Measurements from ENCODE around the gene RPS19BP1.
"Not testable (repeated sequence)": the region's sequence is repeated elsewhere in the genome, so short reads cannot be mapped to it uniquely, and the experiment has no call there.

The RPS19BP1 gene

GRCh38 chr22:39527481-39527961 lies 5.0 kb downstream of the RPS19BP1 start:
- DNase-seq: no peak

- peak; percentile 58 for DNase-seq
Measured at GRCh38 chr22:39526736-39527171, 5.8 kb downstream of the RPS19BP1 start.

DNA sequence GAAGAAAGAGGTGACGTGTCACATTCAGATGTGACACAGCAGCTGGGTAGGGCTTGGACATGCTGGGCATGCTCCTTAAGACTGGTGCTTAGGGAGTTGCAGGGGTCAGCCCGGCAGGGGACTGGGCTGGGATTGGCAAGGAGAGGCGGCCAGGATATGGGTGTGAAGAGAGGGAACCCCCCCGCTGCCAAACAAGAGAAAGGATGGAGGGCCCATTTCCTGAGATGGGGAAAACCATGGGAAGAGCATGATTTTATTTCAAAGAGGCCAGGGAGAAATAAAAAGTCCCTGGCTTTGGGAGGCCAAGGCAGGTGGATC lies 6.9 kb downstream of the RPS19BP1 start:
- DNase-seq: no peak

- DNase-seq: no peak
Measured at GRCh38 chr22:39524753-39525657, 7.5 kb downstream of the RPS19BP1 start.

GRCh38 chr22:39524089-39524752 lies 8.3 kb downstream of the RPS19BP1 start:
- no peak for DNase-seq

DNA sequence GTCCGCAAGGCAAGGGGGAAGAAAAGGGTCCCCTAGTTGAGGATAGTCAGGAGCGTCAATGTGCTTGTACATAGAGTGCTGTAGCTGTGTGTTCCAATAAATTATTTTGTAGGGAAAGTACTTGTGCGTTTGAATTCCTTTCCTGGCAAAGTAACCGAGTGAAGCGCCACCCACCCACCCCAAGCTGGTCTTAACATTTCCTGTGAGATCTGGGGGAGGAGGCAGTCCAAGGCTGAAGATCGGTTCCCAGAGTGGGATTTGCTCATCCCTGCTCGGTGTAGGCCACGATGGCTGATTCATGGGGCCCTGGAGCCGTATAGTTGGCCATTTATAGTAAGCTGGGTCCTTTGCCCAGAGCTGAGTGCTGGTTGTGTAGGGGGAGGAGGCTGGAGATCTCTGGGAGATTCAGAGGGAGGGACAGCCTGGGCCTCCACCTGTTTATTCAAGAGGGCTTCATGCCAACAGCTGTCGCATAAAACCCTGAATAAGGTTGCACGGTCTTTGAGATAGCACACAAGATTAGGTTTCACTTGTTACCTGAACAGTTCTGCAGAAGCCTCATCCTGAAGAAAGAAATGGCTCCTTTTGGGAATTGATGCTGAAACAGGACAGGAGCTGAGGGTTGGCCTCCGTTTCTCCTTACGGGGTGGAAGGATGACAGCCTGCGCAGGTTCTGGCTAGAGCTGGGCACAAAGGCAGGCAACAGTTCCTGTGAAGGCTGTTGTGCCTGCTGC lies 9.8 kb downstream of the RPS19BP1 start:
- DNase-seq: peak; percentile 42

- DNase-seq: not testable (repeated sequence)
Measured at GRCh38 chr22:39522091-39522490, 10.5 kb downstream of the RPS19BP1 start.

- DNase-seq: peak; percentile 45
Measured at GRCh38 chr22:39521106-39521885, 11.3 kb downstream of the RPS19BP1 start.

GRCh38 chr22:39520226-39521105 lies 12.1 kb downstream of the RPS19BP1 start, which contains the start of gene ATF4:
ATF4 (plus strand) TSS chr22:39520562; CDS start chr22:39521446, 884 bp downstream.
- DNase-seq: peak; percentile 90

- DNase-seq: peak; percentile 97
Measured at GRCh38 chr22:39519681-39520225, 12.8 kb downstream of the RPS19BP1 start.

- DNase-seq: peak; percentile 59
Measured at GRCh38 chr22:39518996-39519680, 13.4 kb downstream of the RPS19BP1 start.

DNA sequence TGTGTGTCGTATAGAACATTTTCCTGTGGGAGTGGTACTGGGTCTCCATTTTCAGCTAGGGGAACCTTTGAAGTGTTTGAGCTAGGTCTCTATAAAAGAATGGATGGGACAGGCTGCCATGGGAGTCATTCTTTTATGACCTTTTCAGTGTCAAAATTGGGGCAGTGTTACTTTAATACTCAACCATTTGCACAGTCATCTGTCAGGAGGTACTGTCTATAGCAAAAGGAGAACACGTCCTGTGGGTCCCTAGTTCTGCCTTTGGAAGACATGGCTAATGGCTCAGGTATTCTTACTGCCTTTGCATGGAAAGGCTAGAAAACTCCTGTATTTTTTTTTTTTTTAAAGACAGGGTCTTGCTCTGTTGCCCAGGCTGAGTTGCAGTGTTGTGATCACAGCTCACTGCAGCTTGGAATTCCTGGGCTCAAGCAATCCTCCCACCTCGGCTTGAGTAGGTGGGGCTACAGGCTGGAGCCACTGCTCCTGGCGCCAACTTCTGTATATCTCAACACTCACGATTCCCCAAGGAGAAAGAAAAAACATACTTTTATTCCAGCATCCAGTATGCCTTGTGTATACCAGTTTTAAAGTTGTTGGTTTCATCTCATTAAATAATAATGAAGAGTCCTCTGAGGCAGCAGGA lies 14.3 kb downstream of the RPS19BP1 start:
- DNase-seq: no peak

- no peak for DNase-seq
Measured at GRCh38 chr22:39517470-39517869, 15.1 kb downstream of the RPS19BP1 start.

DNA sequence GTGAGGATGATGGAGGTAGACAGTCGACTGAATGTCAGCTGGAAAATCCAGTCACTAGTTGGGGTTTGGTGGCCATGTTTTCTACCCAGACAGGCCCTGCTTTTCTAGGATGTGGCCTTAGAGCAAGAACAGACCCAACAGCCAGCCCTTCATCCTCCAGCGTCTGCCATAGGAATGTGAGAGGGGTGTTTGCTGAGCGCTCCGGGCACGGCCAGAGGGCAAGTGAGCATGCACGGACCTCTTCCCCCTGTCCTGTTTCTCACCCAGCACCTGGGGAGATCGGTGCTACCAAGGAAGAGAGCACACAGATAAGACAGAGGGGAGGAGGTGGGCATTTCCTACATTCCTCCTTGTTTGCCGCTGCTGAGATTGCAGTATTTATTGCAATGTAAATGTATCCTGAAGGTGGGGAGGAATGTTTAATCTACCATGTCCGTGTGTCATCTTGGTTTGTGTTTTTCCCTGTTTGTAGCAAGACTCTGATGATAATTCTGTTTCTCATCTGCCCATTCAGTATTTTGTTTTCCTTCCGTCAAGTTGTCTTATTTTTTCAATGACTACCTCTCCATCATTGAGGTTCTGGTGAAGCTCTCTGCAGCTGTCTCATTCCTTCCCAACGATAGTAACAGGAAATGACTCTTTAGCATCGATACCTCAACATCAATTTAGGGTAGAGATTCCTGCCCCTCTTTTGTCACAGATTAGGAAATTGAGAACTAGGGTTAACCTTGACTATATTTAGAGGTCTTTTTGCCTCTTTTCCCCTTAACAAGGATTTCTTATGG lies 17.1 kb downstream of the RPS19BP1 start:
- no peak for DNase-seq

DNA sequence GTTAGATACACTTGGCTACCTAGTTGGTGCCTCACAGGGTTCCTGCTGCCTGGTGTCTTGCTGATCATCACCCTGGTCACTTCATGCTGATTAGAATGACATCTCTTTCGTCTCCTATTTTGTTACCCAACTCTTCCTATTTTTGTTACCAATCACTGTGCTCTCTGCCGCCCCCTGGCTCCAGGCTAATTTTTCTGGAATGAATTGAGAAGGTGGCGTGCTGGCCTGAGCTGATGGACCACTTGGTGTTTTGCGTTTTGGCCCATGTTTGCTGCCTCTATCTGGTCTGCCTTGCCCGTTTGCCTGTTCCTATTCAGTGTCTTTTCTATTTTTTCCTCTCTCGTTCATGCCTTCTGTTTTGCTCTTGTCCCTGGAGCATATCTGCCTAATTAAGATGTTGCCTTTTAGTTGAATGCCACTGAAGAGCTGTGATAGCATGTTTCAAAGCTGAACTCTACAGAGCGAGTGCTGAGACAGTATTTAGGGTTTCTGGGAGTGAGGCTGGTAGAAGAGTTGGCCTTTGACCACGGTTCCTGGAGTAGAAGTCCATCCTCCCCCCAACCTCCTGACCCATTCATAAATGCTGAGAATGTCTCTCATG lies 18.1 kb downstream of the RPS19BP1 start:
- peak; percentile 66 for DNase-seq

DNA sequence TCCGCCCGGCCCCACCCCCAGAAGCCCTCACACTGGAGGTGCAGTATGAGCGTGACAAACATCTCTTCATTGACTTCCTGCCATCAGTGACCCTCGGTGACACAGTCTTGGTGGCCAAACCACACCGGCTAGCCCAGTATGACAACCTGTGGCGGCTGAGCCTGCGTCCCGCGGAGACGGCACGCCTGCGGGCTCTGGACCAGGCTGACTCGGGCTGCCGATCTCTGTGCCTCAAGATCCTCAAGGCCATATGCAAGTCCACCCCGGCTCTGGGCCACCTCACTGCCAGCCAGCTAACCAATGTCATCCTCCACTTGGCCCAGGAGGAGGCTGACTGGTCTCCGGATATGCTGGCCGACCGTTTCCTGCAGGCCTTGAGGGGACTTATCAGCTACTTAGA lies 18.8 kb downstream of the RPS19BP1 start:
- no peak for DNase-seq

DNA sequence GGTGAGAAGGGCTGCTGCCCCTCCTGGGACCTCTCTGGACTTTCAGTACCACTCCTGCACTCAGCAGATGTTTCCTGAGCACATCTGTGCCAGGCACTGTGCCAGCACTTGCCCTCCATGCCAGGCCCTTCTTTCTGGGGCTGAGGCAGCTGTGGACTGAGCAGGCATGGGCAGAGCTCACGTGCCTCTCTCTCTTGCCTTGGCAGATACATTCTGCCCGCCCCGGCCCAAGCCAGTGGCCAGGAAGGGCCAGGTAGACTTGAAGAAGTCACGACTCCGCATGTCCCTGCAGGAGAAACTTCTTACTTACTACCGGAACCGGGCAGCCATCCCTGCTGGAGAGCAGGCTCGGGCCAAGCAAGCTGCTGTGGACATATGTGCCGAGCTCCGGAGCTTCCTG lies 20.5 kb downstream of the RPS19BP1 start:
- no peak for DNase-seq

DNA sequence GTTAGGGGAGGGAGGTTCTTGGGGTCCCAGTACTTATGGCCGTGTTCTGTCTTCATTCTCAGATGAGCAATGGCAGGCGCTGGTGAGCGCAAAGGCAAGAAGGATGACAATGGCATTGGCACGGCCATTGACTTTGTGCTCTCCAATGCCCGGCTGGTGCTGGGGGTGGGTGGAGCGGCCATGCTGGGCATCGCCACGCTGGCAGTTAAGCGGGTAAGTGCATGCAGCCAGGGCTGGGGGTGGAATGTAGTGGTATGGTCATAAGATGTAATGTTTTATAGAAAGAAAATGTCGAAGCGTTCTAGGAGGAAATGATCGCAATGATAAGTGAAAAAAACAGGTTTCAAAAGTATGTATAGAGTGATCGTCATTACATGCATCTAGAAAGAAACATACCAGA lies 21.3 kb downstream of the RPS19BP1 start:
- no peak for DNase-seq

Measured in stimulated activated CD4-positive, alpha-beta T cell treated with anti-CD3 and anti-CD28 coated beads, Interleukin-15, amount 100 ng/mL, for 24 hours (primary cell).